Large intestine (tissue), 3 donors: ENCODE measurements around the gene C16orf78. TPM values are rescaled to one million over a fixed set of nuclear protein-coding genes. Genes with fewer than 3 reads are reported as not detected.
"Not testable (repeated sequence)": the region's sequence is repeated elsewhere in the genome, so short reads cannot be mapped to it uniquely, and the experiment has no call there.

ENCODE experiments used
- DNase-seq, 2 donors: peaks; one replicate each; pipeline versions ENCODE4 v3.0.0 to v3.0.0-alpha.2; 2013
- H3K27ac ChIP-seq: one replicate; pipeline ENCODE4 v1.5.1; 2013; ENCODE audit warnings: low read length
- H3K27me3 ChIP-seq: 2 replicates; pipeline ENCODE4 v1.6.1; 2013; ENCODE audit warnings: low read length; ENCODE audit not compliant: control insufficient read depth, insufficient read depth
- H3K36me3 ChIP-seq: 2 replicates; pipeline ENCODE4 v1.6.1; 2013; ENCODE audit warnings: low read length; ENCODE audit not compliant: control insufficient read depth, insufficient read depth
- H3K4me1 ChIP-seq: one replicate; pipeline ENCODE4 v1.6.1; 2013; ENCODE audit warnings: low read length; ENCODE audit not compliant: control insufficient read depth, insufficient read depth
- H3K4me3 ChIP-seq: one replicate; pipeline ENCODE4 v1.5.1; 2013; ENCODE audit warnings: low read length
- H3K9me3 ChIP-seq: one replicate; pipeline ENCODE4 v1.6.1; 2013; ENCODE audit warnings: mild to moderate bottlenecking, low read depth, low read length, moderate library complexity; ENCODE audit not compliant: control insufficient read depth
- WGBS: methylation state at CpG from one replicate; pipeline ENCODE4 v1.1.5; 2013; ENCODE audit warnings: low lambda C conversion rate; ENCODE audit not compliant: insufficient coverage; 5-methylcytosine and 5-hydroxymethylcytosine counted together
- polyA plus RNA-seq: library from polyadenylated mRNA; unstranded; fragments of 120-200 nt; gene quantifications from one replicate; pipeline ENCODE4 v1.2.1, GENCODE V29; 2013

Gene C16orf78
- polyA plus RNA-seq, 1 donor = not detected

DNA sequence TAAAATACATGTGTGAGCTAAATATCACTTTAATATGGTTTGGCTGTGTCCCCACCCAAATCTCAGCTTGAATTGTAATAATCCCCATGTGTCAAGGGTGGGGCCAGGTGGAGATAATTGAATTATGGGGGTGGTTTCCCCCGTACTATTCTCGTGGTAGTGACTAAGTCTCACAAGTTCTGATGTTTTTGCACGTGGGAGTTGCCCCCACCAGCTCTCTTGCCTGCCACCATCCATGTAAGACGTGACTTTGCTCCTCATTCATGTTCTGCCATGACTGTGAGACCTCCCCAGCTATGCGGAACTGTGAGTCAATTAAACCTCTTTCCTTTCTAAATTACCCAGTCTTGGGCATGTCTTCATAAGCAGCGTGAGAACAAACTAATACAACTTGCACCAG lies 11.9 kb upstream of the C16orf78 start:
- not testable (repeated sequence) for H3K27ac ChIP-seq, DNase-seq, H3K4me3 ChIP-seq, H3K36me3 ChIP-seq, H3K27me3 ChIP-seq, H3K9me3 ChIP-seq, H3K4me1 ChIP-seq
- no CpG with 5 or more reads among the region's 6 CpGs for WGBS

DNA sequence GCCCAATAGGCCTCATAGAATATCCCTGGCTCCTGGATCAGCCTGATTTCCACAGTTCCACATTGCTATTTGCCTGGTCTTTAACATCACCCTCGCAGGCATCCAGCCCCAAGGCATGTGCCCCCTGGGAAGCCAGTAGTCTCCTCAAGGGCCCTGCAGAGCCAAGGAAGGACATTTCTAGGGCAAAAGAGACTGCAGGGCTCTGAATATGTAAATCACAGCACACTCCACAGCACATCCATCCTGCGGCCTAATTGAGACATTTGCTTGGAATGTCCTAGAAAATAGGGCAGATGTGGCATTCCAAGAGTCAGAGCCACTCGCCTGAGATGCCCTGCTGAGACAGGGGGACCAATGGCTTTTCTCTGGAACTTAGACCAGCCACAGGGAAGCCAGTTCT lies 11.4 kb upstream of the C16orf78 start:
- no peaks in the 10 kb centered on the region for H3K9me3 ChIP-seq
- H3K27ac ChIP-seq = no peak overlapping the region
- WGBS = no CpG with 5 or more reads among the region's 3 CpGs
- no peaks in the 10 kb centered on the region for H3K36me3 ChIP-seq
- H3K4me3 ChIP-seq = no peak overlapping the region
- H3K4me1 ChIP-seq = no peaks in the 10 kb centered on the region
- H3K27me3 ChIP-seq = no peaks in the 10 kb centered on the region
- DNase-seq = no peak

DNA sequence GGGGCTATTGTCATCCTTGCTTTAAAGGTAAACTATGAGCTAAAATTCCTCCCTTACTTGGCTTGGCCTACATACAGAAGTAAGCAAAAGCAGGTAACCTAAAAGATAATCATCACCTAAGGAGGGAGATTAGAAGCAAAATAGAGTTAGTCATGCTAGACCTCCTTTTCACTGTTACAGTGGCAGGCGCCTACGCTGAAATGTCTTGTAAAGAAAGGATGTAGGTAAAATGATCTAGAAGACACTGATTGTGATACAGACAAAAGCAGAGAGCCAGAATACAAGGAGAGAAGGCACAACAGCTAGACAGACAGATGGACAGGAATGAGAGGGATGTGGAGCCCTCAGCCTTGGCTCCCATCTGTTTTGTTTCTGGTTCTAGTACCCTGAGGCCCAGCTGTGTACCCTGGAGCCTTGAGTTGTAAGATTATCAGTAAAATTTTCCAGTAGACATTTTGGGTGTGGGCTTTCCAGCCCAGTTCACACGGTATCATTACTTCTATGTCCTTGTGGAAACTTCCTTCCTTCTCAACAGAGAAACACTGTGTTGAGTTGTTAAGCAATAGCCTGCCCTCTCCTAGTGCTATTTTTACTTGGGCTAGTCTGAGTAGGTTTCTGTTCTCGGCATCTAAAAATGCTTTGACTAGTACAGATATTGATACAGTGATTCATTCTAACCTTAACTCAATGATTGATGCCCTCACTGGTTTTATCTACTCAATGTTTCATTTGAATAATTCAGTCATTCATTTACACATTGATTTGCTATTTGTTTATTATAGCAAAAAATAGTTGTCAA lies 7.7 kb upstream of the C16orf78 start:
- Histone ChIP-seq H3K9me3 (no peaks in the 10 kb centered on the region), H3K27me3 (peaks cover 5% of the 10 kb centered on the region), H3K36me3 (no peaks in the 10 kb centered on the region), H3K4me3 (no peak overlapping the region), H3K27ac (no peak overlapping the region), H3K4me1 (no peaks in the 10 kb centered on the region)
- DNase-seq = no peak
- 80% methylated on average over 1 of the region's 4 CpGs for WGBS

DNA sequence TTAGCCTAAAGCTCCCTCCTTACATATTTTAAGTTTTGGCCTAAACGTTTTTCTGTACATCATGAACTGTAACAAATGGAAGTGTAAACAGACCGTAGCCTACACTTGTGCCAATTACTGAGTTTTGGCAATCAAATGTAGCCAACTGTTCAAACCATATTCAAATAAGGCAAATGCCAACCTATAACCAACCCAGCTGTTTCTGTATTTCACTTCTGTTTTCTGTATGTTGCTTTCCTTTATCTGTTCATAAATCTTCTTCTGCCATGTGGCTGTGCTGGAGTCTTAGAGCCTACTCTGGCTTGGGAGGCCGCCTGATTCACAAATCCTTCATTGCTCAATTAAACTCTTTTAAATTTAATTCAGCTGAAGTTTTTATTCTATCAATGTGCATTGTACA lies 6.9 kb upstream of the C16orf78 start:
- Histone ChIP-seq H3K27me3 (peaks cover 5% of the 10 kb centered on the region), H3K9me3 (no peaks in the 10 kb centered on the region), H3K27ac (no peak overlapping the region), H3K4me3 (no peak overlapping the region), H3K4me1 (no peaks in the 10 kb centered on the region), H3K36me3 (no peaks in the 10 kb centered on the region)
- DNase-seq = no peak
- 67% methylated on average over 2 of the region's 3 CpGs for WGBS

DNA sequence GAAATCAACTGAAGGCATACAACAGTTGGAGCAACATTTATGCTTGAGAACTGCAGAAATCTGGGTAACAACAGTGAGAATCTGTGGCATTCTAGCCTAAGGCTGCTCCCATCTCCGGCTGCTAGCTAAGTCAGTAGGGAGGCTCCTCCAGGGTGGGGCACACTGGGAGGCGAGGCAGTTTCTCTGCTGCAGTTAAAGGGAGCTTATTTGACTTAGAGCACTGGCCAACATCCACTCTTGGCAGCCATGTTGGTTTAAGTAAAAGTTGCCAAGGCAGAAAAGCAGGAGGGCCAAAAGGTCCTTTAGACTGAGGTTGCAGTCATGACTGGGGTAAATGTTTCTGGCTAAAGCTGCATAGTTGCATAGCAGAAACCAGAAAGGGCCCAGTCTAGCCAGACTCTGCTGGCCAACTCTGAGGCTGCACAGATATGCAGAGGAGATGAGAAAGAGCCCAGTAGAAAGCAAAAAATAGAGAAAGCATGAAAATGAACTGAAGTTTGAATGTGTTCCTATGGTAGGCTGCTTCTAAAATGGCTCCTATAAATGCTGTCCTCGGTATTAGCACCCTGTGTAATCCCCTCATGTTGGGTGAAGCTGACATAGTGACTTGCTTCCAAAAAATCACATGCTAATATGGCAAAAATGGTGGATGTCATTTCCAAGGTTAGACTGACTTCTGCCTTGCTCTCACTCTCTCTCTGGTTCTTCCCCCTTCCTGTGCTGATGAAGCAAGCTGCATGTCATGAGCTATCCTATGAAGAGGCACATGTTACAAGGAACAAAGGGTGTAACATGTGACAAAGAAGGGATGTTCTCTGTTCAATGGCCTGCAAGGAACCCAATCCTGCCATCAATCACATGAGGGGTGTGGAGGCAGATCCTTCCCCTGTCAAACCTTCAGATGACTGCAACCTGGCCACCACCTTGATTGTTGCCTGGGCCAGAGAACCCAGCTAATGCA lies 3.7 kb upstream of the C16orf78 start:
- H3K27ac ChIP-seq = no peak overlapping the region
- no peak overlapping the region for H3K4me3 ChIP-seq
- WGBS = 100% methylated on average over 1 of the region's 3 CpGs
- H3K36me3 ChIP-seq = no peaks in the 10 kb centered on the region
- no peaks in the 10 kb centered on the region for H3K9me3 ChIP-seq
- no peak for DNase-seq
- H3K27me3 ChIP-seq = peaks cover 5% of the 10 kb centered on the region
- no peaks in the 10 kb centered on the region for H3K4me1 ChIP-seq

DNA sequence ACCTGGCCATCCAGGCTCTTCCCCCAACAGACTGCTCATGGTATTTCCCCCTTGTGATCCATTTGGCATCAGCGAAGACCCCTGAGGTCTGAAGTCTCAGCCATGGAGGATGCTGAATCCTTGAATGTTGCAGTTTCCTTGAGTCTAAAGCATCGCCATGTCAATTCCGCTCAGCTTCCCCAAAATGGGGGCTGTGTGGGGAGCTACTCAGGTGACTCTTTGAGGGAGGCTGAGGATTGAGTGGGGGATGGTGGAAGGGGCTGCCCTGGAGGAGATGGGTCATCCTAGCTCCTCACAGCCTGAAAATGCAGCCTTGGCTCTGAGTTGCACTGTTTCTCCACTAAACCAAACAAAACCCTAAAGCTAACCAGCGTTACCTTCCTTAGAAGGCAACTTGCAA lies 2.6 kb downstream of the C16orf78 start:
- Histone ChIP-seq H3K9me3 (no peaks in the 10 kb centered on the region), H3K27ac (no peak overlapping the region), H3K36me3 (no peaks in the 10 kb centered on the region), H3K27me3 (no peaks in the 10 kb centered on the region), H3K4me1 (no peaks in the 10 kb centered on the region), H3K4me3 (no peak overlapping the region)
- DNase-seq = no peak
- no CpG with 5 or more reads among the region's 4 CpGs for WGBS

DNA sequence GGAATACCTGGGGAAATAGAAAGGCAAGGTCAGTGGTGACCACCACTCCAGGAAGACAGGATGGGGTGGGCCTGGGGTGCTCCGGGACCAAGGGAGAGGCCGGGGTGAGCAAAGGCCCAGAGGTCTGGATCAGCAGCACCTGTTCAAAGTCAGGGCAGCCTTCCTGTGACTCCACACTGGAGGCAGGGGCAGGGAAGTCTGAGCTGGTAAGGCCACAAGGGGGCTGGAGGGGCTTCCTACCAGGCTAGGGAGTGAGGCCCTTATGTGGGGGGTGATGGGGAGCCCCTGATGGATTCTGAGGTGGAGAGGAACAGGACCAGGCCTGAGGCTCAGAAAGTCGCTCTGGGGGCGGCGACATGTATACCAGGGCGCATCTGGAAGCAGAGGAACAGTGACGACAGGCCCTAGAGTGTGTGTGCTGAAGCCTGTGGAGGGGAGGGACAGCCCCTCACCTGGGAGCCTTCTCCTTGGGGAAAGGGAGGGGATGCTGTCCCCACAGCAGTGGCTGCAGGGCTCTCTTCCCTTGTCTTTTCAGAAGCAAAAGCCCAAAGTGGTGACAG lies 3.7 kb downstream of the C16orf78 start:
- Histone ChIP-seq H3K27ac (no peak overlapping the region), H3K27me3 (no peaks in the 10 kb centered on the region), H3K4me1 (no peaks in the 10 kb centered on the region), H3K4me3 (no peak overlapping the region), H3K36me3 (no peaks in the 10 kb centered on the region), H3K9me3 (no peaks in the 10 kb centered on the region)
- no CpG with 5 or more reads among the region's 7 CpGs for WGBS
- no peak for DNase-seq

DNA sequence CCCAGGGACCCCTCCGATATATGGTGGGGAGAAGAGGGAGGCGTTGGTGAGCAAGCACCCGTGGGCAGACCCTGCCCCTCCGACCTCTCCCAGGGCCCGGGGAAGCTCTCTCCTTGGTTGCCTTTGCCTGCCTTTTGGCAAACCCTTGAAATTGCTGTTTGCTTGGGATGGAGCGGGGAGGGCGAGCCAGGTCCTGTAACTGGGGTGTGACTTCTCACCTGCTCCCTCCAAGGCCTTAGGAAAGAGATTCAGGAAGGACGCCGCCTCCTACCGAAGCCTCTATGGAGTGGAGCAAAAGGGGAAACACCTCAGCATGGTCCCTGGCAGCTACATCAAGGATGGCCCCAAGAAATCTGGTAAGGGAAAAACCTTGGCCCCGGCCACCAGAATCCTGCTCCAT lies 4.6 kb downstream of the C16orf78 start:
- no peak overlapping the region for H3K27ac ChIP-seq
- no peaks in the 10 kb centered on the region for H3K36me3 ChIP-seq
- H3K9me3 ChIP-seq = no peaks in the 10 kb centered on the region
- WGBS = no CpG with 5 or more reads among the region's 11 CpGs
- H3K4me3 ChIP-seq = no peak overlapping the region
- H3K4me1 ChIP-seq = no peaks in the 10 kb centered on the region
- no peak for DNase-seq
- H3K27me3 ChIP-seq = no peaks in the 10 kb centered on the region

DNA sequence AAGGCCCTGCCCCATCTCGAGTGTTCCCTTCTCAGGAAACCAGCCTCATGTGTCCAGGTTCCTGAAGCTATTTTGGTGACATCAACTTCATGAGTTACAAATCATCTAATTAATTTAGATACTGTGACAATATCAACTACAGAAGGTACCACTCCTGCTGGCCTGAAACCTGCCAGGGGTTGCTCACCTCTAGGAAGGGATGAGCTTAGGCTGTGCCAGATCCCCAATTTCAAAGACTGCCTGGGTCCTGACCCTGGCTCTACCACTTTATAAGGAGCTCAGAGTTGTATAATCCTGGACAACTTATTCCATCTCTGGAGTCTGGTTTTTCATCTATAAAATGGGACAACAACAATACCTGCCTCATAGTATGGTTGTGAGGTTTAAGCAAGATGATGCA lies 5.2 kb downstream of the C16orf78 start:
- no CpG with 5 or more reads among the region's 1 CpG for WGBS
- no peak overlapping the region for H3K27ac ChIP-seq
- no peaks in the 10 kb centered on the region for H3K27me3 ChIP-seq
- no peaks in the 10 kb centered on the region for H3K4me1 ChIP-seq
- no peaks in the 10 kb centered on the region for H3K9me3 ChIP-seq
- no peak for DNase-seq
- H3K4me3 ChIP-seq = no peak overlapping the region
- H3K36me3 ChIP-seq = no peaks in the 10 kb centered on the region

DNA sequence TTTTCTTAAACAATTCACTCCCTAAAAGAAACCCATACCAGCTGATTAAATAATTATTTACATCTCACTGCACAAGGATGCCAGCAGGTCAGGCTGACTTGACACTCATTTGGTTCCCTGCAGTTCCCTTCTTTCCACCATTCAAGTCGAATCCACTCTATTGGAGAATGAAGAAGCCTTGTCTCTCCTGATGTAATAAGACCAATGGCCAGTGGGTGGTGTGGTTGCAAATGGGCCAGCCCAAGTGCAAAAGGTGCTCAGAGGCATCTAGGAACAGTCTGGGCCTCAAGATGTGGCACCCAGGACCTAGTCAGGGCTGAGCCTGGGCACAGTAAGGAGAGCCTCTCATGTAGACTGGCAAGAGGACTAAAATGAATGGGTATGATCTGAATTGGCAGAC lies 9.3 kb downstream of the C16orf78 start:
- H3K27ac ChIP-seq = no peak overlapping the region
- no peaks in the 10 kb centered on the region for H3K27me3 ChIP-seq
- no peaks in the 10 kb centered on the region for H3K9me3 ChIP-seq
- no peak for DNase-seq
- H3K4me1 ChIP-seq = no peaks in the 10 kb centered on the region
- WGBS = no CpG with 5 or more reads among the region's 1 CpG
- H3K36me3 ChIP-seq = no peaks in the 10 kb centered on the region
- H3K4me3 ChIP-seq = no peak overlapping the region
